Kasumi-1 (cell line): ENCODE data around the gene TRIM74.
"Not testable (repeated sequence)": the region's sequence is repeated elsewhere in the genome, so short reads cannot be mapped to it uniquely, and the experiment has no call there.

Experiments used
- DNase-seq, 2 experiments: peaks; one replicate each; lab custom pipeline; 2025; lab: John Stamatoyannopoulos, UW

TRIM74 gene

DNA sequence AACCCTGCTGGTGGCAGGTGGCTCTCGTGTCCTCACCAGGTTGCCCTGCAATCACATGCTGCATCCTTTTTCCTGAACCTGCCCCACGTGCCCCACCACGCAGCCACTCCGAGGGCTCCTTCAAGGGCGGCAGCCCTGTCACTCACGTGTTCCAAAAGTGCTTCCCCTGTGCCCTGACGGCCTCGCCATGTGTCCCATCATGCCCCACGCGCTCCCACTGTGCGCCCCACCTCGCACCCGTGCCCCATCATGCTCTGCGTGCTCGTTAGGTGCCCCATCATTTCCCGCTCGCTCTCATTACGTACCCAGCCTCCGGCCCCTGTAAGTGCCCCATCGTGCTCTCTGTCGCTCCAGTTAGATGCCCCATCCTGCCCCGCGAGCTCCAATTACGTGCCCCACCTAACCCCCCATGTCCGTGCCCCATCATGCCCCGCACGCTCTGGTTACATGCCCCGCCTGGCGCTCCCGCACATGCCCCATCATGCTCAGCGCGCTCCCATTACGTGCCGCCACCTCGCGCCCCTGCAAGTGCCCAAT lies at the start of gene TRIM74:
TRIM74 (minus strand) TSS at position 487 of the 537 bp plus-strand sequence. CDS start 3,309 bp downstream, outside the sequence.
- DNase-seq = not testable (repeated sequence)

DNA sequence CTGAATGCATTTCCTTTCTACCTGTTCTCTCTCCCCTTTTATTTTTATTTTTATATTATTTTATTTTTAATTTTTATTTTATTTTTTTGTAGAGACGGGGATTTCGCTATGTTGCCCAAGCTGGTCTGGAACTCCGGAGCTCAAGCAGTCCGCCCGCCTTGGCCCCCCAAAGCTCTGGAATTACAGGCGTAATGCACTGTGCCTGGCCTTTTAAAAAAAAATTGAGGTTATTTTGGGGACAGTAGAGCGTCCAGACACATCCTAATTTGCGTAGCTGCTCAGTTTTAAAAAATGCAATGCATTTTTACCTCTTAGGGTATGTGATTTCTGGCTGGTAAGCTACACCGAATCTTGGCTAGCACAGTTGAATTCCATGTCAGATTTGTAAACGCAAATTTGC lies 37.2 kb upstream of the TRIM74 start:
- not testable (repeated sequence) for DNase-seq

- not testable (repeated sequence) for DNase-seq
Observed at GRCh38 chr7:73005693-73006447, 36.6 kb upstream of the TRIM74 start.

GRCh38 chr7:73005356-73005692 lies 36.1 kb upstream of the TRIM74 start:
- DNase-seq = not testable (repeated sequence)

DNA sequence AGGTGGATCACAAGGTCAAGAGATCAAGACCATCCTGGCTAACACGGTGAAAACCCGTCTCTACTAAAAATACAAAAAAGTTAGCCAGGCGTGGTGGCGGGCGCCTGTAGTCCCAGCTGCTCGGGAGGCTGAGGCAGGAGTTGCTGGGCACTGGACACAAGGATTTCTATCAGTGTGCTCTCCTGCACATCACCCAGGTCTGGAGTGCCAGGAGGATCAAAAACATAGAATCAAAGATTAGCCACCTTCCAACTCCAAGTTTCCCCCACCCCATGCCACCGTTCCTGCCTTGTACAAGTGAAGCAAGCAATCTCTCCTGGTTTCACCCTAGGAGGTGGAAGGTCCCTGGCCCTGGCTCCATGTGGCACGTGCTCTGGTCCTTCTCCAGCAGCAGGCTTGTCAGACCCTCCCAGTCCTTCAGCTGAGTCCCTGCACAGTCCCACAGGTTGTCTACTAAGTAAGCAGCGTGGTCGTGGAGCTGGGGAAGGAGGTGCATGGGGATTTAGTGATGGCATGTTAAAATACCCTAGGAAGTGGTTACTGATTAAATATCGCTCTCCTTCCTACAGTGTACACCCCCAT lies 28.7 kb upstream of the TRIM74 start:
- DNase-seq = not testable (repeated sequence)

DNA sequence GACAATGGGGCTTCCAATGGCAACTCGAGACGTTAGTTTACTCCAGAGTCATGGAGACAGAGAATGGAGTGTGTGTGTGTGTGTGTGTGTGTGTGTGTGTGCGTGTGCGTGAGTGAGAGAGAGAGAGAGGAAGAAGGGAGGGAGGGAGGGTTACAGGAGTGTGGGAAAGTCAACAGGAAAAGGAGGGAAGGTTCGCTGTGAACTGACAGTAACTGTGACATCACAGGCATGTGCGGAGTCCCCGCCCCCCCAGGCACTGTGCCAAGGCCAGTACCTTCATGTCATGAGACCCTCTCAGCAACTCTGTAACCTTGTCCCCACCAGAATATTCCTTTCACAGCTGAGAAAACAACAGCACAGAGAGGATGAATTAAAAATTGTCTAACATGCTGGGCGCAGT lies 28.2 kb upstream of the TRIM74 start:
- not testable (repeated sequence) for DNase-seq

DNA sequence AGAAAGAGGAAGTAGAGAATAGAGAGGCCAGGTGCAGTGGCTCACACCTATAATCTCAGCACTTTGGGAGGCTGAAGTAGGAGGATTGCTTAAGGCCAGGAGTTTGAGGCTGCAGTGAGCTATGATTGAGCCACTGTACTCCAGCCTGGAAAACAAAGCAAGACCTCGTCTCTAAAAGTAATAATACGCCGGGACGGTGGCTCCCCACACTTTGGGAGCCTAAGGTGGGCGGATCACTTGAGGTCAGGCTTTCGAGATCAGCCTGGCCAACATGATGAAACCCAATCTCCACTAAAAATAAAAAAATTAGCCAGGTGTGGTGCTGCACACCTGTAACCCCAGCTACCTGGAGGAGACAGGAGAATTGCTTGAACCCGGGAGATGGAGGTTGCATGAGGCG lies 26.2 kb upstream of the TRIM74 start:
- DNase-seq = not testable (repeated sequence)

DNA sequence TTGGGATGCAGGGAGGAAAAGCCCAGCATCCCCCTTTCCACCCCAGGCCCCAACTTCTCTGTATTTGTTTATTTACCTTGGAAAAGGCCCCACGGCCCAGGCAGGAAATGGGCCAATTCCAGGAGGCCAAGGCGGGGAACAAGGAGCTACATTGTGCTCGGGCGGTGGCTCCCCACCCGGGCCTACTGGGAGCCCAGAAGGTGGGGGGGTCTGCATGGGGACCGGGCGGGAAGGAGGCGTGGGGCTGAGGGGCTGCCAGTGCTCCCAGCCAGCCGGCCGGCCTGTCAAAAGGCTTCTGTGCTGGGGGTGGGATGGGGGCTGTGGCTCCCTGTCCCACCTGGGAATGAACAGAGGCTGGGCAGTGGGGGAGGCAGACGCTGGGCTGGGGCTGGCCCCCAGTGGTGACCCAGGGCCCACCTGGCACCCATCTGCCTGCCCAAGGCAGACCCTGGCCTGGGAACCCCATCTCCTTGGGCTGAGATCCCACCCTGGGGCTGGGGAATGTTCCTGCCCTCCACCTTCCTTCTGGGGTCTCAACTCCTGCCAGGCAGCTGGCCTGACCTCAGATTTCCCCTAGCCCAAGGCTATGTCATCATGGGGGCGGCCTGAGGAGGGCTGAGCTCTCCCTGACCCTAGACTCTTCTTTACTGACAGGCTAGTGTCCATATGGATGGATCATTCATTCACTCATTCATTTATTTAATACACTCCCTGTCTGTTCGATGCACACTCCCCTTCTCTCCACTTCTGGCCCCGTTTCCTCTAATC lies 21.1 kb upstream of the TRIM74 start:
- DNase-seq = not testable (repeated sequence)

- DNase-seq = not testable (repeated sequence)
Observed at GRCh38 chr7:72982084-72982483, 12.8 kb upstream of the TRIM74 start.

- not testable (repeated sequence) for DNase-seq
Observed at GRCh38 chr7:72980382-72980781, 11.1 kb upstream of the TRIM74 start.

- not testable (repeated sequence) for DNase-seq
Observed at GRCh38 chr7:72976434-72976833, 7.2 kb upstream of the TRIM74 start.

DNA sequence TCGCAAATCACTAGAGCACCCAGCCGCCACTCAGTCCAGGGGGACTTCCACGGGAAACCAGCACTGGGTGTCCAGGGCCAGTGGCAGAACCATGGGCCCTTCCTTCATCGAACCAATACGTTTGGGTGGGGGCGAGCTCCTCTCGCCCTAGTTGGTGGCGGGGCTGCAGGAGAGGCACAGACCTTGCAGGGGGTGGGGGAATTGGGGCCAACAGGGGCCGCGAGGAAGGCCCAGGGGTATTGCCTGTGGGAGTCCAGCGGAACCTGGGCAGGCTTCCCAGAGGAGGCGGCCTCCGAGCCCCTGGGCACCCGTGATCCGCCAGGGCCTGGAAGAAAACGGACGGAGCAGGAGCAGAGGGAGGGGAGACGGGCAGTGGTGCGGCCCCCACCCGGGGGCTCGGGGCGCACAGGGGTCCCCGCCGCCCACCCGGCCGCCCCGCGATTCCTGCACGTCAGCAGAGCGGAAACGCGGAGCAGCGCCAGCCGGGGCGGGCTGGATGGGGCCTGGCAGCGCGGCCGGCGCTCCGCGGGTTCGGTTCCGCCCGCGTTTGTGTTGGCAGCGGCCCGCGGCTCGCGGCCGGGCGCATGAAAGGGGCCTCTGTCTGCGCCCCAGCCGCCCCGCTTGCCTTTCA lies 6.5 kb upstream of the TRIM74 start:
- not testable (repeated sequence) for DNase-seq

GRCh38 chr7:72974781-72975180 lies 5.5 kb upstream of the TRIM74 start:
- DNase-seq = not testable (repeated sequence)

GRCh38 chr7:72971505-72971904 lies 2.2 kb upstream of the TRIM74 start:
- DNase-seq = not testable (repeated sequence)

- DNase-seq = not testable (repeated sequence)
Observed at GRCh38 chr7:72969688-72970087, 422 bp upstream of the TRIM74 start.

GRCh38 chr7:72966892-72967291 lies 2.4 kb downstream of the TRIM74 start:
- DNase-seq = not testable (repeated sequence)

DNA sequence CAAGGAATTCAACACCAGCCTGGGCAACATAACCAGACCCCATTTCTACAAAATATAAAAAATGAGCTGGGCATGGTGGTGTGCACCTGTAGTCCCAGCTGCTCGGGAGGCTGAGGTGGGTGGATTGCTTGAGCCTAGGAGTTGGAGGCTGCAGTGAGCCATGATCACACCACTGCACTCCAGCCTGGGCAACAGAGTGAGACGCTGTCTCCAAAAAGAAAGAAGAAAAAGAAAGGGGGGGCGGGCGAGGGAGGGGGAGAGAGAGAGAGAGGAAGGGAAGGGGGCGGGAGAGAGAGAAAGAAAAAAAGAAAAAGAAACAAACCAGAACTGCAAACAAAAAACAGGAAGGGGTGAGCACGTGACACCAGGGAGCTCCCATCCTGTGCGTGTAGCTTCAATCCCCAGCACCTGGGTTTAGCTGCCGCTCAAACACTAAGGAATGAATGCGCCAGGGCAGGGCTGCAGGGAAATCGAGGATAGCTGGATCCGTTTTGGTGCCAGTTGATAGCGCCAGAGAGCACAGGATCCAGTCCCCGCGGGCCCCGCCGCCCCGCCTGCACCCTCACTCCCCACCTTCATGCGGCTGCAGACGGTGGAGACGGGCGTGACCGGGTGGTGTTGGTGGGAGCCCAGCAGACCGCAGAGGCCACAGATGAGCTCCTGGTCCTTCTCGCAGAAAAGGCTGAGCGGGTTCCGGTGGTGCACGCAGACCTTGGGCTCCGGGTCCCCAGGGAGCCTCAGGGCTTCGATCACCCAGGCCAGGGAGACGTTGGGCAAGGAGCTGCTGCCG lies 3.9 kb downstream of the TRIM74 start:
- not testable (repeated sequence) for DNase-seq

- DNase-seq = not testable (repeated sequence)
Observed at GRCh38 chr7:72963056-72963455, 6.2 kb downstream of the TRIM74 start.

DNA sequence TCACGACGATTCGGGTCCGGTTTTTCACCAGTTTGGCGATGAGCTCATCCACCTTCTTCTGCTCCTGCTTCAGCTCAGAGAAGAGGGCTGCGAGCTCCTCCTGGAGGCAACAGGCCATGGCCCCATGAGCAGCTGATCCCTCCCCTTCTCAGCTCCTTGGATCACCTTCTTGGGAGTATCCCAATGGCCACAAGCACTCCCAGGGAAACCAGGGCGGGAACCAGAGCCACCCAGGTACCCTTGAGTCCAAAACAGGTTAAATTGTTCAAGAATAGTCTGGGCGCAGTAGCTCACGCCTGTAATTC lies 8.0 kb downstream of the TRIM74 start:
- not testable (repeated sequence) for DNase-seq

DNA sequence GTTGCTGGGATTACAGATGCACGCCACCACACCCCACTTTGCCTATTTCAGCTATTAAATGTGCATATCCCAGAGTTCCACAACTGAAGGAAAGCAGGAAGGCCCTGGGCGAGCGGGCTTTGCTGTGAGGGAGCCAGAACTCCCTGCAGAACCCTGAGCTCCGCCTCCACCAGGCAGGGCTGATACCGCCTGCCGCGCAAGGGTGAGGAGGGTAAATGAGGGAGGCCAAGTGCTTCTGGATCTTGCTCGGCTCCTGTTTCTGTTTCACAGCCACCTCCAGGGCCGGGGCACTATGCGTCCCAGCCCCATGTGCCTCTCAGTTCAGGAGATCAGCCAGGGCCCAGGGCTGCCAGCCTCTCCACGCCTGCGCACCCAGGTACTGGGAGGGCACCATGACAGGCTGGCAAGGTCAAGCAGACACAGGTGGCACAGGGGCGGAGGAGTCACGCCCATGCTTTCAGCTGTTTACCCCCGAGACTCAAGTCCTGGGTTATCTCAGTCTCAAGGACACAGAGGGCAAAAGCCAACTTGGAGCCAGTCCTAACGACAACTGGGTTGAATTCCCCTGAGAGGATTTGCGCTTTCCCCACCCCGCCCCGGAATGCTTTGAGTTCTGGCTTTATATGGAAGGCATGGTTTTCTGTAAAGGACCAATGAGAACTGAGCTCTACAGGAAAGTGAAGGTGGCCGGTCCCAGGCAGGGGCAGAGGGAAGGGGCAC lies 8.5 kb downstream of the TRIM74 start:
- DNase-seq = not testable (repeated sequence)

DNA sequence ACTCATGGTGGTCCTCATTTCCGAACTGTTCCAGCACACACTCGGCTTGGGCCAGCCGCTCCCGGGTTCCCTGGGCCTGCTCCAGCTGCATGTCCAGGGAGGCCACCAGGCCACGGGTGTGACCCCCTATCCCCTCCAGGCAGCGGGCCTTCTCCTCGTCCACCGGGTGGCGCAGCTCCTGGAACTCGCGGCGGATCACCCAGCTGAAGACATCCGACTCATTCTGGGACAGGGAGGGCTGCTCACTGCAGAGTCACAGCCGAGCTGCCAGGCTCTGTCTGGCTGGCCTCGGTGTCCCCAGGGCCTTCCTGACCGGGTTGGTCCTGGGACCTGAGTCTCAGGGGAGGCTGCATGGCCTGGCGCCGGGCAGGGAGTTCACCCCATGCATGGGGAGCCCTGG lies 9.2 kb downstream of the TRIM74 start:
- not testable (repeated sequence) for DNase-seq
